Gastrocnemius medialis (tissue), 4 donors: ENCODE measurements around the gene ARHGAP15. TPM values are rescaled to one million over a fixed set of nuclear protein-coding genes. Genes with fewer than 3 reads are reported as not detected.

Source experiments
- ATAC-seq, 2 donors: fragments of 150-250 bp; one replicate each; pipeline ENCODE4 v1.9.1; 2016
- DNase-seq, 2 donors: peaks; one replicate each; pipeline ENCODE4 v3.0.0-alpha.2; 2019
- H3K27ac ChIP-seq, 4 donors: fragments of 200-600 bp; sonication (generic); 1 replicate in 1 of 4; 2 replicates in 3 of 4; pipeline ENCODE4 v1.5.1; 2016 to 2018; ENCODE audit warnings: mild to moderate bottlenecking in 2 of 4, moderate library complexity in 1 of 4
- H3K27me3 ChIP-seq, 3 donors: fragments of 200-600 bp; sonication (generic) in 2 of 3; 1 replicate in 1 of 3; 2 replicates in 2 of 3; pipeline versions ENCODE4 v1.5.1 to v1.6.0; 2016 to 2019; ENCODE audit warnings: mild to moderate bottlenecking in 1 of 3, moderate library complexity in 1 of 3
- H3K36me3 ChIP-seq, 2 donors: fragments of 200-600 bp; sonication (generic) in 1 of 2; one replicate each; pipeline ENCODE4 v1.5.1; 2017 to 2018
- H3K4me1 ChIP-seq, 2 donors: fragments of 200-600 bp; sonication (generic) in 1 of 2; one replicate each; pipeline ENCODE4 v1.5.1; 2016 to 2017; ENCODE audit warnings: mild to moderate bottlenecking in 2 of 2
- H3K4me3 ChIP-seq, 4 donors: fragments of 200-600 bp; sonication (generic) in 3 of 4; 1 replicate in 1 of 4; 2 replicates in 3 of 4; pipeline ENCODE4 v1.5.1; 2016 to 2019; ENCODE audit warnings: mild to moderate bottlenecking in 2 of 4
- H3K9me3 ChIP-seq, 3 donors: fragments of 200-600 bp; sonication (generic) in 2 of 3; 1 replicate in 1 of 3; 2 replicates in 2 of 3; pipeline ENCODE4 v1.5.1; 2016 to 2019
- CTCF ChIP-seq, 5 experiments: fragments of 450-650 bp in 3 of 5; fragments of 200-600 bp in 2 of 5; sonication (generic) in 2 of 5; IDR thresholded peaks in 4 of 5; conservative IDR thresholded peaks in 1 of 5; 1 replicate in 4 of 5; 2 replicates in 1 of 5; pipeline ENCODE4 v1.5.1; 2016 to 2019; ENCODE audit warnings: antibody characterized with exemption in 5 of 5, mild to moderate bottlenecking in 3 of 5, moderate library complexity in 3 of 5
- POLR2A ChIP-seq, 2 donors: fragments of 450-650 bp; IDR thresholded peaks; one replicate each; pipeline ENCODE4 v1.6.1; 2017; ENCODE audit warnings: antibody characterized with exemption in 2 of 2, mild to moderate bottlenecking in 2 of 2, moderate library complexity in 2 of 2
- in situ Hi-C, 4 donors: fragments of 200-750 bp; cut with MboI; loops; one replicate each; pipeline versions ENCODE4 v1.15.0 to v1.8.0; 2017; ENCODE audit warnings: low sequenced_read_pairs in 4 of 4
- intact Hi-C: fragments of 100-400 bp; cut with DNase I; formaldehyde crosslinking; loops from one replicate; pipeline ENCODE4 v1.15.1; 2023; ENCODE audit warnings: low total_unique reads
- total RNA-seq, 4 donors: library from RNA; depleted of rRNA; stranded (reverse); fragments of >200 nt; gene quantifications; one replicate each; pipeline versions ENCODE4 v1.1.0 to v1.2.3, GENCODE V29; 2016

The ARHGAP15 gene
- total RNA-seq, 4 donors from 2014 or later: 1.2 to 3.2 (median 1.3) TPM; not detected in 1

- ATAC-seq (no peak), DNase-seq (no peak)
- no peaks in the 10 kb centered on the region for H3K36me3 ChIP-seq
- intact Hi-C loops: no loop called here
- no peaks in the 10 kb centered on the region for H3K27me3 ChIP-seq
- H3K4me3 ChIP-seq: no peak overlapping the region
- no peaks in the 10 kb centered on the region for H3K9me3 ChIP-seq
- in situ Hi-C loops: no loop called here
- H3K4me1 ChIP-seq: no peaks in the 10 kb centered on the region
- TF ChIP-seq CTCF (IDR thresholded peaks at IDR 0.05 in 4 of 5, conservative IDR thresholded peaks at IDR 0.05 in 1 of 5) (no peak), POLR2A (IDR thresholded peaks at IDR 0.05) (no peak)
- H3K27ac ChIP-seq: no peak overlapping the region
Measured at GRCh38 chr2:143296089-143296488, 166.9 kb downstream of the ARHGAP15 start.

DNA sequence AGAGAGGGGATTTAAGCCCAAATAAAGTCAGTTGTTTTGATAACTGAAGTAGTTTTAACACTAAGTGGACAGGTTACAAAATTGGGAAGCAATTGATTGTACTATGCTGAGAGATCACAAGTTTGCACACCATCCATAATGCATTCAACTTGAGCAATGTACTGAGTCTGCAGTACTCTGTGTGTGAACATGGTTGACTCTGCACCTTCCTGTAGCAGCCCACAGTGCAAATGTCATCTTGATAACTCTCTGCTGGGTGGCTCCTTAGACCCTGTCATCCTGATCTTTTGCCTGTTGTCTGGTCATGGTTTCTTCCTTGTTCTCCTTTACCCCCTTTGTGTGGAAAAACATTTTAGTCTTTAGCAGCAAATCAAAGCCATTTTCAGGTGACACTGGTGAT is 168.0 kb downstream of the ARHGAP15 start:
- DNase-seq: no peak
- in situ Hi-C loops: no loop called here
- no peak for ATAC-seq
- intact Hi-C loops: no loop called here
- H3K36me3 ChIP-seq: no peaks in the 10 kb centered on the region
- no peak for TF ChIP-seq POLR2A (IDR thresholded peaks at IDR 0.05)
- no peak overlapping the region for H3K4me3 ChIP-seq
- no peaks in the 10 kb centered on the region for H3K9me3 ChIP-seq
- H3K4me1 ChIP-seq: no peaks in the 10 kb centered on the region
- H3K27ac ChIP-seq: no peak overlapping the region
- H3K27me3 ChIP-seq: no peaks in the 10 kb centered on the region

DNA sequence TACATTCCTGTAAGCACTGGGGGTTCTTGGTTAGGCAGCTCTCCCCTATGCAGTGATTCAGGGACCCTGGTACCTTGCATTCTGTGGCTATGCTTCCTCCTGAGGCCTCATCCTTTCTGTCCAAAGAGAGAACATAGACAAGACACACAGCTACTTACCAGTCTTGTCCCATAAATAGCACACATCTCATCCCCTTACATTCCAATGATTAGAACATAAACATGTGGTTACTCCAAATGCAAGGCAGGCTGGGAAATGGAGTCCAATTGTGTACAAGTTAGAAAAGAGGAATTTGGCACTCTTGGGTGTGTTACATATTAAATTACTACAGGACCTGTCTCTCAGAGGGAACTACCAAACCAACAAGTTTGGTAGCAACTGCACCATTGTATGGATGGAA is 171.3 kb downstream of the ARHGAP15 start:
- intact Hi-C loops (no loop called here), in situ Hi-C loops (no loop called here)
- H3K36me3 ChIP-seq: no peaks in the 10 kb centered on the region
- no peak for TF ChIP-seq POLR2A (IDR thresholded peaks at IDR 0.05)
- no peak for TF ChIP-seq CTCF (IDR thresholded peaks at IDR 0.05 in 4 of 5, conservative IDR thresholded peaks at IDR 0.05 in 1 of 5)
- no peaks in the 10 kb centered on the region for H3K4me1 ChIP-seq
- H3K27ac ChIP-seq: no peak overlapping the region
- H3K27me3 ChIP-seq: no peaks in the 10 kb centered on the region
- no peak overlapping the region for H3K4me3 ChIP-seq
- no peaks in the 10 kb centered on the region for H3K9me3 ChIP-seq
- DNase-seq: no peak
- ATAC-seq: no peak

- DNase-seq: no peak
- Histone ChIP-seq H3K4me3 (no peak overlapping the region), H3K27me3 (no peaks in the 10 kb centered on the region), H3K36me3 (no peaks in the 10 kb centered on the region), H3K9me3 (no peaks in the 10 kb centered on the region), H3K27ac (no peak overlapping the region), H3K4me1 (no peaks in the 10 kb centered on the region)
- ATAC-seq: no peak
- intact Hi-C loops (no loop called here), in situ Hi-C loops (no loop called here)
- TF ChIP-seq POLR2A (IDR thresholded peaks at IDR 0.05): no peak
- no peak for TF ChIP-seq CTCF (IDR thresholded peaks at IDR 0.05 in 4 of 5, conservative IDR thresholded peaks at IDR 0.05 in 1 of 5)
Measured at GRCh38 chr2:143311426-143311825, 182.2 kb downstream of the ARHGAP15 start.

- Histone ChIP-seq H3K27me3 (no peaks in the 10 kb centered on the region), H3K9me3 (no peaks in the 10 kb centered on the region), H3K4me1 (no peaks in the 10 kb centered on the region), H3K27ac (no peak overlapping the region), H3K36me3 (no peaks in the 10 kb centered on the region), H3K4me3 (no peak overlapping the region)
- DNase-seq (no peak), ATAC-seq (no peak)
- in situ Hi-C loops: no loop called here
- TF ChIP-seq POLR2A (IDR thresholded peaks at IDR 0.05) (no peak), CTCF (IDR thresholded peaks at IDR 0.05 in 4 of 5, conservative IDR thresholded peaks at IDR 0.05 in 1 of 5) (no peak)
- intact Hi-C loops: no loop called here
Measured at GRCh38 chr2:143312441-143312840, 183.2 kb downstream of the ARHGAP15 start.
